Heart right ventricle (tissue), 16 donors: ENCODE measurements around the gene SSMEM1. TPM values are rescaled to one million over a fixed set of nuclear protein-coding genes. Genes with fewer than 3 reads are reported as not detected.

ENCODE experiments used
- ATAC-seq, 8 donors: fragments of 200-7000 bp; cut with Tn5 transposase; one replicate each; pipeline ENCODE4 v1.9.1; 2020; ENCODE audit warnings: mild to moderate bottlenecking in 8 of 8, moderate library complexity in 8 of 8, moderate number of reproducible peaks in 1 of 8
- DNase-seq, 2 donors: peaks; one replicate each; pipeline ENCODE4 v3.0.0-alpha.2; 2020
- H3K27ac ChIP-seq, 10 donors: fragments of 200-600 bp; sonication (generic) in 2 of 10; one replicate each; pipeline versions ENCODE4 v1.5.0 to v1.8.0; 2020 to 2022; ENCODE audit warnings: mild to moderate bottlenecking in 3 of 10
- H3K27me3 ChIP-seq, 7 donors: fragments of 200-600 bp; one replicate each; pipeline ENCODE4 v1.8.0; 2021 to 2022; ENCODE audit warnings: mild to moderate bottlenecking in 2 of 7
- H3K36me3 ChIP-seq, 9 donors: fragments of 200-600 bp; sonication (generic) in 1 of 9; one replicate each; pipeline versions ENCODE4 v1.5.0 to v1.8.0; 2020 to 2022; ENCODE audit warnings: mild to moderate bottlenecking in 2 of 9
- H3K4me1 ChIP-seq, 9 donors: fragments of 200-600 bp; sonication (generic) in 1 of 9; one replicate each; pipeline versions ENCODE4 v1.5.0 to v1.8.0; 2020 to 2022; ENCODE audit warnings: mild to moderate bottlenecking in 4 of 9
- H3K4me3 ChIP-seq, 10 donors: fragments of 200-600 bp; sonication (generic) in 2 of 10; one replicate each; pipeline versions ENCODE4 v1.5.0 to v1.8.0; 2020 to 2022; ENCODE audit warnings: mild to moderate bottlenecking in 7 of 10, moderate library complexity in 2 of 10
- H3K9me3 ChIP-seq, 11 donors: fragments of 200-600 bp in 10 of 11; sonication (generic) in 2 of 11; one replicate each; pipeline versions ENCODE4 v1.5.0 to v1.8.0; 2013 to 2022; ENCODE audit warnings: mild to moderate bottlenecking in 2 of 11, control low read depth in 1 of 11, moderate library complexity in 1 of 11
- CTCF ChIP-seq, 9 donors: fragments of 200-600 bp; sonication (generic) in 2 of 9; IDR thresholded peaks; one replicate each; pipeline versions ENCODE4 v1.5.0 to v1.8.0; 2021 to 2022; ENCODE audit warnings: antibody characterized with exemption in 9 of 9, mild to moderate bottlenecking in 5 of 9, moderate library complexity in 1 of 9
- WGBS, 2 donors: extraction: QIAGEN DNeasy Blood & Tissue Kit; methylation state at CpG; one replicate each; pipeline ENCODE4 v1.1.7; 2013; ENCODE audit warnings: inconsistent platforms in 1 of 2; 5-methylcytosine and 5-hydroxymethylcytosine counted together
- intact Hi-C, 10 donors: fragments of 100-400 bp; cut with DNase I; formaldehyde crosslinking; loops; one replicate each; pipeline versions ENCODE4 v1.11.1 to v1.14.2; 2022
- long read RNA-seq, 3 donors: library from polyadenylated mRNA; unstranded; transcript quantifications; one replicate each; pipeline ENCODE4 v2.0.0, GENCODE V29; 2020 to 2021
- polyA plus RNA-seq, 2 donors: library from polyadenylated mRNA; stranded (reverse); fragments of 200-250 nt; gene quantifications; one replicate each; pipeline ENCODE4 v1.2.3, GENCODE V29; 2013
- total RNA-seq, 10 donors: library from RNA; stranded (reverse); fragmentation: NEBNext Ultra II Directional in 3 of 10; extraction: Animal tissue kit (Norgen Biotek cat#: 25700) in 3 of 10; gene quantifications; one replicate each; pipeline versions ENCODE4 v1.2.1 to v1.2.4, GENCODE V29; 2021 to 2023
- donor health status: Arrhythmogenic right ventricular cardiomyopathy.
- donor health status: ischemic (EF 13 %, LVEDD 7.1; RV severe dilation, severe dysfunction).
- donor health status: healthy with polysubstance abuse.
- donor health status: DM: no; HTN: yes; CAD: no.
- donor health status: DM: no; HTN: no; CAD: no.
- donor health status: ischemic (EF 25% LVEDD 6.9; RV normal size, moderate dysfunction).
- donor health status: ischemic (EF 25% LVEDD 5.7; RV mildly dilated, moderate dysfunction).
- donor health status: healthy.
- donor health status: DM: yes; HTN: yes; CAD: no.
- donor health status: Ischemic cardiomyopathy.
- donor health status: ischemic (EF 35%, LVEDD 5.7; RV mildly dilated, moderate dysfunction).
- donor health status: nonischemic (EF 11% LVEDD 7.7; RV severe dilation, severe dysfunction).
- donor health status: DM: yes; HTN: yes; CAD: no.
- donor health status: PGD.
- donor health status: ischemic (EF 29% LVEDD 5.4; RV normal size, mild dysfunction).
- donor health status: nonischemic (EF 23%, LVEDD 6.1; RV moderate dilation, normal function).

The SSMEM1 gene
- not detected for total RNA-seq
- polyA plus RNA-seq: not detected
- long read RNA-seq, donor 1: 0 reads
- long read RNA-seq, donor 2: 0 reads
- long read RNA-seq, donor 3: 0 reads

DNA sequence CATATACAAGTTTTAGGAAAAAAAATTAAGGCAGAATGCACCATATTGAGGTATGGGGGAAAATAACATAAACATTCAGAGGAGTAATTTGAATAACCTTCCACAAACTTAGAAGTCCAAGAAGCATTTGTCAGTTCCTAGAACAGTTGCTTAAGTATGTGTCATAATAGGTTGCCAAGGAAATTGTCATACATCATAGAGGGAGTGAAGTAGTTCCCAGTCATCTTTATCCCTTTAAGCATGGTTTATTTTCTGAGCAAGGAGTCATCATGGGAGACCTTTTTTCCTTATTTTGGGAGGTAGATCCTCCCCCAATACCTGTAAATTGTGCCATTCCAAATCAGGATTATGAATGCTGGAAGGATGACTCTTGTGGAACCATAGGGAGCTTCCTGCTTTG lies at the start of gene SSMEM1:
Gene SSMEM1, plus strand, starts transcription at position 219 of the 400 bp plus-strand sequence. Its CDS starts 51 bp downstream, at position 270.
- Histone ChIP-seq H3K27ac (no peak within 1 kb of the TSS), H3K4me3 (no peak within 1 kb of the TSS), H3K9me3 (no peaks in the 10 kb centered on the region), H3K4me1 (peaks cover 4 to 12% (median 6%) of the 10 kb centered on the region in 9 donors), H3K27me3 (peaks cover 0 to 2% (median 0%) of the 10 kb centered on the region in 7 donors), H3K36me3 (peaks cover 0 to 13% (median 0%) of the 10 kb centered on the region in 9 donors)
- intact Hi-C loops: loop anchor here in 2 of 10 donors (5.0 to 10.0 kb wide), 2 partner anchors 133 to 460 kb away; partner anchors contain the start of genes COPG2 (in 1 of the 2) and KLHDC10 (in 1 of the 2)
- ATAC-seq (no peak), DNase-seq (no peak)
- TF ChIP-seq CTCF (IDR thresholded peaks at IDR 0.05): no peak

DNA sequence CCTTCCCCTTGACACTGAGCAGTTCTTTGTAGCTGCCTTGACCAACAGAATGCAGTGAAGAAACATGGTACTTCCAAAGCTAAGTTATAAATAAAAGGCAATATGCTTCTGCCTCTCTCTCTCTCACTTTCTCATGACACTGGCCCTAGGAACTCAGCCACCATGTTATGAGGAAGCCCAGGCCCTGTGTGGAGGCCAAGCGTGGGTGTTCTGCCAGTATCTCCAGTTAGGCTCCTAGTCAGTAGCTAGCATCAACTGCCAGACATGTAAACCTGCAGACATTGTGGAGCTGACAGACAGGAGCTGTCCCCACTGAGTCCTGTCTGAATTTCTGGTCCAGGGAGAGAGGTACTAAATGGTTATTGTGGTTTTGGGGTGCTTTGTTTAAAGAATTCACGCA lies 47.6 kb upstream of the SSMEM1 start:
- no peak overlapping the region for H3K4me3 ChIP-seq
- H3K4me1 ChIP-seq: no peaks in the 10 kb centered on the region
- ATAC-seq (no peak), DNase-seq (no peak)
- no peak for TF ChIP-seq CTCF (IDR thresholded peaks at IDR 0.05)
- peaks cover 0 to 36% (median 3%) of the 10 kb centered on the region in 11 donors for H3K9me3 ChIP-seq
- intact Hi-C loops: no loop called here
- peaks cover 0 to 66% (median 17%) of the 10 kb centered on the region in 9 donors for H3K36me3 ChIP-seq
- WGBS, 2 donors: 96 to 100% methylated on average over 2 of the region's 2 CpGs
- H3K27ac ChIP-seq: no peak overlapping the region
- no peaks in the 10 kb centered on the region for H3K27me3 ChIP-seq

GRCh38 chr7:130160455-130160854 lies 47.2 kb upstream of the SSMEM1 start:
- ATAC-seq: no peak
- 94 to 95% methylated on average over 8 of the region's 8 CpGs for WGBS, 2 donors
- H3K4me3 ChIP-seq: no peak overlapping the region
- no peak for TF ChIP-seq CTCF (IDR thresholded peaks at IDR 0.05)
- intact Hi-C loops: no loop called here
- DNase-seq: no peak
- H3K9me3 ChIP-seq: peaks cover 0 to 34% (median 3%) of the 10 kb centered on the region in 11 donors
- H3K27ac ChIP-seq: no peak overlapping the region
- H3K36me3 ChIP-seq: peaks cover 0 to 71% (median 17%) of the 10 kb centered on the region in 9 donors
- no peaks in the 10 kb centered on the region for H3K27me3 ChIP-seq
- no peaks in the 10 kb centered on the region for H3K4me1 ChIP-seq

DNA sequence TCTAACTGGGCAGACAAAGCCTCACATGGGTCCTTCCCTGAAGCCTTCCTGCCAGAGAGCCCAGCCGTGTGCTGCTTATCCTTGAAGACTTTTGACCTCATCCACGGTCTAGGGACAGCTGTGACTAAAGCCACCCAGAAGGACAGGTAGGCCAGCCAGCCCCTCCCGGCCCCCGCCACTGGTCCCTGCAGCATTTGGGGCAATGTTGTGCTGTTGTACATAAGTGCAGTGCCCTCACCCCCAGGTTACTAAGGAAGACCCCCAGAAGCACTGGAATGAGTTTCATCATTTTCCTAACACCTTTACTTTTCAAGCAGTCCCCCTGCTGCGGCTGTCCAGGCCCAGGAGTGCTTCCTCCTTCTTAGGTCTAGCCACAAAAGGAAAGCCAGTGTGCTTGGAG lies 45.5 kb upstream of the SSMEM1 start:
- no peak overlapping the region for H3K4me3 ChIP-seq
- 94 to 95% methylated on average over 5 of the region's 5 CpGs for WGBS, 2 donors
- no peak for TF ChIP-seq CTCF (IDR thresholded peaks at IDR 0.05)
- H3K27ac ChIP-seq: no peak overlapping the region
- no peak for DNase-seq
- no peaks in the 10 kb centered on the region for H3K27me3 ChIP-seq
- H3K36me3 ChIP-seq: peaks cover 0 to 86% (median 24%) of the 10 kb centered on the region in 9 donors
- no peaks in the 10 kb centered on the region for H3K4me1 ChIP-seq
- H3K9me3 ChIP-seq: peaks cover 0 to 17% (median 0%) of the 10 kb centered on the region in 11 donors
- no peak for ATAC-seq
- intact Hi-C loops: no loop called here
